HepG2 (cell line): ENCODE measurements around the gene CDC20. TPM values are rescaled to one million over a fixed set of nuclear protein-coding genes. Genes with fewer than 3 reads are reported as not detected.

Experiments
- ESRRA ChIP-seq: sonication (generic); formaldehyde crosslinking; IDR thresholded peaks from 2 replicates; pipeline ENCODE4 v1.5.1; 2020; ENCODE audit warnings: mild to moderate bottlenecking, low read depth, missing genetic modification reagents
- HOXD1 ChIP-seq: sonication (generic); formaldehyde crosslinking; IDR thresholded peaks from 2 replicates; pipeline ENCODE4 v1.5.0; 2020; ENCODE audit warnings: missing genetic modification reagents
- REPIN1 ChIP-seq: sonication (generic); formaldehyde crosslinking; IDR thresholded peaks from 2 replicates; pipeline ENCODE4 v1.8.0; 2022; ENCODE audit warnings: missing genetic modification reagents, low read depth, mild to moderate bottlenecking, borderline replicate concordance
- ZBED4 ChIP-seq: sonication (generic); formaldehyde crosslinking; IDR thresholded peaks from 2 replicates; pipeline ENCODE4 v1.4.0; 2020; ENCODE audit warnings: missing genetic modification reagents, borderline replicate concordance
- ZBTB8A ChIP-seq: sonication (generic); formaldehyde crosslinking; IDR thresholded peaks from 2 replicates; pipeline ENCODE4 v1.4.0; 2020; ENCODE audit warnings: mild to moderate bottlenecking, low read depth, missing genetic modification reagents, borderline replicate concordance
- ZC3H4 ChIP-seq: sonication (generic); formaldehyde crosslinking; IDR thresholded peaks from 2 replicates; pipeline ENCODE4 v1.4.0; 2020; ENCODE audit warnings: missing genetic modification reagents, borderline replicate concordance
- ZFP41 ChIP-seq: sonication (generic); formaldehyde crosslinking; IDR thresholded peaks from 2 replicates; pipeline ENCODE4 v1.4.0; 2020; ENCODE audit warnings: mild to moderate bottlenecking, missing genetic modification reagents, borderline replicate concordance
- ZNF318 ChIP-seq: sonication (generic); formaldehyde crosslinking; IDR thresholded peaks from 2 replicates; pipeline ENCODE4 v1.4.0; 2020; ENCODE audit warnings: mild to moderate bottlenecking, missing genetic modification reagents
- ZNF446 ChIP-seq: sonication (generic); formaldehyde crosslinking; IDR thresholded peaks from 2 replicates; pipeline ENCODE4 v1.5.0; 2020; ENCODE audit warnings: mild to moderate bottlenecking, missing genetic modification reagents
- ZNF598 ChIP-seq: sonication (generic); formaldehyde crosslinking; IDR thresholded peaks from 2 replicates; pipeline ENCODE4 v1.5.1; 2020; ENCODE audit warnings: mild to moderate bottlenecking, missing genetic modification reagents, borderline replicate concordance
- polyA plus RNA-seq, 8 experiments: library from polyadenylated mRNA; depleted of rRNA in 3 of 8; stranded (reverse) in 7 of 8; unstranded in 1 of 8; fragments of >200 nt; fragmentation: Illumina TruSeq in 4 of 8; extraction: Trizol in 4 of 8; gene quantifications; 2 replicates each; pipeline versions ENCODE4 v1.2.1 to v1.2.3, GENCODE V29; 2011 to 2016; ENCODE audit warnings: low read depth in 4 of 8, missing spikeins in 1 of 8, mixed read lengths in 1 of 8; ENCODE audit not compliant: insufficient read depth in 1 of 8
- total RNA-seq, 5 experiments: library from RNA; depleted of rRNA; stranded (reverse); fragments of >200 nt; fragmentation: Illumina TruSeq; extraction: Trizol; gene quantifications; 2 replicates each; pipeline ENCODE4 v1.2.3, GENCODE V29; 2016; ENCODE audit warnings: low read depth in 1 of 5
- TF ChIP-seq, protein P1 (sequence below): IDR thresholded peaks from 2 replicates; pipeline ENCODE4 v1.6.1; 2016; ENCODE audit warnings: mild to moderate bottlenecking, missing biosample characterization, missing genetic modification reagents

The CDC20 gene
- total and polyA plus RNA-seq, 2 of the 13 experiments (the other 11 are each of a cell fraction or from before 2014, with no cell fraction given) = 57.9 to 90.0 TPM

- TF ChIP-seq ZNF318 (CRISPR knock-in tag) = peak; percentile 80; the same call in 1 of the 2 replicates
- TF ChIP-seq ZNF598 = peak; percentile 67; the same call in 1 of the 2 replicates
- TF ChIP-seq ESRRA (CRISPR knock-in tag) = 0 out of 2 replicates have a peak, but pooled peaks have one; percentile 7
- no peak for TF ChIP-seq ZBTB8A (CRISPR knock-in tag)
- TF ChIP-seq ZNF446 = no peak
- peak; percentile 75; the same call in 1 of the 2 replicates for TF ChIP-seq ZC3H4
- TF ChIP-seq HOXD1 (CRISPR knock-in tag) = no peak
- peak; percentile 55; the same call in 1 of the 2 replicates for TF ChIP-seq REPIN1 (CRISPR knock-in tag)
- peak; percentile 67; the same call in 1 of the 2 replicates for TF ChIP-seq ZFP41 (CRISPR knock-in tag)
- TF ChIP-seq ZBED4 (CRISPR knock-in tag) = no peak
- TF ChIP-seq, protein P1, sequence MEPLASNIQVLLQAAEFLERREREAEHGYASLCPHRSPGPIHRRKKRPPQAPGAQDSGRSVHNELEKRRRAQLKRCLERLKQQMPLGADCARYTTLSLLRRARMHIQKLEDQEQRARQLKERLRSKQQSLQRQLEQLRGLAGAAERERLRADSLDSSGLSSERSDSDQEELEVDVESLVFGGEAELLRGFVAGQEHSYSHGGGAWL = 0 out of 2 replicates have a peak, but pooled peaks have one; percentile 47
Measured at GRCh38 chr1:43348343-43348808, 10.4 kb upstream of the CDC20 start (continued).
